Left ventricle myocardium inferior (tissue), 1 donor: ENCODE results near the gene PVALEF. TPM values are rescaled to one million over a fixed set of nuclear protein-coding genes. Genes with fewer than 3 reads are reported as not detected.

ENCODE experiments used
- DNase-seq: peaks from one replicate; pipeline ENCODE4 v3.0.0-alpha.2; 2020
- H3K27ac ChIP-seq: fragments of 200-600 bp; replicated peaks from 2 replicates; pipeline ENCODE4 v1.8.0; 2021
- H3K27me3 ChIP-seq: fragments of 200-600 bp; 2 replicates; pipeline ENCODE4 v1.8.0; 2021; ENCODE audit warnings: low read depth
- H3K36me3 ChIP-seq: fragments of 200-600 bp; 2 replicates; pipeline ENCODE4 v1.8.0; 2021
- H3K4me1 ChIP-seq: fragments of 200-600 bp; 2 replicates; pipeline ENCODE4 v1.8.0; 2021
- H3K4me3 ChIP-seq: fragments of 200-600 bp; 2 replicates; pipeline ENCODE4 v1.8.0; 2021; ENCODE audit warnings: mild to moderate bottlenecking, moderate library complexity
- H3K9me3 ChIP-seq: fragments of 200-600 bp; replicated peaks from 2 replicates; pipeline ENCODE4 v1.8.0; 2021
- CTCF ChIP-seq: fragments of 200-600 bp; IDR thresholded peaks from 2 replicates; pipeline ENCODE4 v1.8.0; 2021; ENCODE audit warnings: antibody characterized with exemption, mild to moderate bottlenecking, borderline replicate concordance
- intact Hi-C: fragments of 100-400 bp; cut with micrococcal nuclease; formaldehyde crosslinking; loops from one replicate; pipeline ENCODE4 v1.11.0; 2022
- total RNA-seq: library from RNA; stranded (reverse); fragmentation: NEBNext Ultra II Directional; extraction: Animal tissue kit (Norgen Biotek cat#: 25700); gene quantifications from one replicate; pipeline ENCODE4 v1.2.1, GENCODE V29; 2021
- donor health status: DM: no; HTN: yes; CAD: no; lungs with severe emphysema.

Gene PVALEF
- total RNA-seq, 1 donor from 2014 or later: not detected

GRCh38 chr17:81228834-81229665 is 63.7 kb downstream of the PVALEF start:
- no peak for TF ChIP-seq CTCF
- H3K9me3 ChIP-seq: peaks cover 8% of the 10 kb centered on the region
- H3K36me3 ChIP-seq: peaks cover 44% of the 10 kb centered on the region
- no peak overlapping the region for H3K27ac ChIP-seq
- H3K4me1 ChIP-seq: no peaks in the 10 kb centered on the region
- H3K27me3 ChIP-seq: no peaks in the 10 kb centered on the region
- DNase-seq: no peak
- intact Hi-C loops: no loop called here
- H3K4me3 ChIP-seq: no peak overlapping the region

- DNase-seq: no peak
- intact Hi-C loops: no loop called here
- no peak for TF ChIP-seq CTCF
- Histone ChIP-seq H3K4me3 (no peak overlapping the region), H3K4me1 (no peaks in the 10 kb centered on the region), H3K27me3 (no peaks in the 10 kb centered on the region), H3K9me3 (peaks cover 8% of the 10 kb centered on the region), H3K36me3 (peaks cover 44% of the 10 kb centered on the region), H3K27ac (no peak overlapping the region)
Observed at GRCh38 chr17:81229666-81229920, 64.3 kb downstream of the PVALEF start.

DNA sequence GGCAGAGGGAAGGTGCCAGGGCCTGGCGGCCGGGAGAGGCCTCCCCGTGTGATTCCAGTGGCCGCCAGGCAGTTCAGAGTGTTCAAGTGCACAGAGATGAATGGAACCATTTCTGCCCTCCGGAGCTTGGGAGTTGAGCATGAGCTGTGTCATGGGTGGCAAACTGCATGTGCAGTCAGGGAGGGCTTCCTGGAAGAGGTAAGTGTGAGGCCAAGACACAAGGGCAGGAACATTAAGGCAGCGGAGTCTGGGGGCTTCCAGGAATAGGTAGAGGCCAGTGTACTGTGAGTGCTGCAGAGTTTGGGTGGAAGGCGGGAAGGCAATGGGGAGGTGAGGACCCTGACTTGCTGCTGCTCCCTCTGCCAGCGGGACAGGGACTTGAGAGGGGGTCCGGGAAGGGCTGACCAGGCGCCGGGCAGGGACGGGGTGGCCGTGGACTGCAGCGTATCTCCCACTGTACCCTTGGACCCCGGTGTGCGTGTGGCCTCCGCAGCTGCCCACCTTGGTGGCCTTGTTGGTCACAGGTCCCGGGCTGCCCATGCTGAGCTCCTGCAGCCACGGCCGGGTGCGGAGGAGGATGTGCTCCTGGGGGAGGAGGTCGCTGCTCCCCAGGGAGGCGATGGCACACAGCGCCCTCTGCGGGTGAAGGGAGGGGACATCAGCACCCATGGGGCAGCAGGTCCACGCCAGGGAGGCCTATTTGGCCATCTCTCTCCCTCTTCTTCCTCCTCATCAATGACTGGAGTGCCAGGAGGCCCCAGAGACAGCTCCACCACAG is 64.9 kb downstream of the PVALEF start:
- Histone ChIP-seq H3K4me1 (no peaks in the 10 kb centered on the region), H3K36me3 (peaks cover 44% of the 10 kb centered on the region), H3K27me3 (no peaks in the 10 kb centered on the region), H3K4me3 (no peak overlapping the region), H3K9me3 (peaks cover 8% of the 10 kb centered on the region), H3K27ac (no peak overlapping the region)
- TF ChIP-seq CTCF: peak; percentile 25
- intact Hi-C loops: no loop called here
- no peak for DNase-seq

GRCh38 chr17:81231121-81231645 is 65.9 kb downstream of the PVALEF start:
- Histone ChIP-seq H3K9me3 (peaks cover 8% of the 10 kb centered on the region), H3K4me3 (no peak overlapping the region), H3K27ac (no peak overlapping the region), H3K27me3 (no peaks in the 10 kb centered on the region), H3K36me3 (peaks cover 50% of the 10 kb centered on the region), H3K4me1 (no peaks in the 10 kb centered on the region)
- no peak for TF ChIP-seq CTCF
- intact Hi-C loops: no loop called here
- no peak for DNase-seq

- DNase-seq: no peak
- peaks cover 2% of the 10 kb centered on the region for H3K9me3 ChIP-seq
- intact Hi-C loops: no loop called here
- no peak for TF ChIP-seq CTCF
- no peak overlapping the region for H3K27ac ChIP-seq
- peaks cover 50% of the 10 kb centered on the region for H3K36me3 ChIP-seq
- H3K27me3 ChIP-seq: no peaks in the 10 kb centered on the region
- no peak overlapping the region for H3K4me3 ChIP-seq
- peaks cover 8% of the 10 kb centered on the region for H3K4me1 ChIP-seq
Observed at GRCh38 chr17:81231766-81232581, 66.7 kb downstream of the PVALEF start.
